ENCODE measurements around the gene PLD6.
A peak's percentile ranks its signal among the peaks of the same experiment; 100 is the strongest.

Gene PLD6

DNA sequence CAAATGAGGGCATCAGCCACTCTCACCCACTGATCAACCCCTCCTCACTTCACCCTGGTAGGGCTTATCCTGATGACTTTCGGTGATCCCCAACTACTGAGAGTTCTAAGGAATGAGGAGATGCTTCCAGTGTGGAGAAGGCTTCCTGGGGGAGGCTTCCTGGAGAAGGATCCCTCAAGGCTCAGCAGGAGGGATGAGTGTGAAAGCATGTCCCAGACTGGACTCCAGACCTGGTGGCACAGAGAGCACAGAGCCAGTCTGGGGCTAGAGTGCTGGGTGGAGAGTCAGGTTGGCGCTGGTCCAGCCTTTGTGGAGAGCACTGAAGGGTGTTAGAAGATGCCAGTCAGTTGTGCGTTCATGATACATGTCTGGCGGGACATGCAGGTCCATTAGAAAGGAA lies 53.7 kb downstream of the PLD6 start:
- no peak for DNase-seq

DNA sequence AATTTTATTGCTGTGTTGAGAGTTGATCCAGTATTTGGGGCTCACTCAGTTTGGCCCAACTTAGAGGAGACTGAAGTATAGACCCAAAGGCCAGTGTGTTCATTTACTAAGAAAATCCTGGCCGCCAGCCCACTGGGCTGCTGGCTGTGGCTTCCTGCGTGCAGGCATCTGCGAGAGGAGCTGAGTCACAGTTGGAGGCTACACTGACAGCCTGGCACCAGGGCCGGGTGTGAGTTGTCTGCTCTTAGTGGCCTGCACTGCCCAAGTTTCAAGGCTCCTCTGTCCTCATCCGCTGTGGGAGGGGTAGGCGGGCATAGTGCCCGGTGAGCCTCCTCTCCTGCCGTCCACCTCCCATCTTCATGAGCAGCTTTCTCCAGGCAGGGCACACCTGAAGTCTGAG lies 54.2 kb downstream of the PLD6 start:
- peak; percentile 19 for DNase-seq

DNA sequence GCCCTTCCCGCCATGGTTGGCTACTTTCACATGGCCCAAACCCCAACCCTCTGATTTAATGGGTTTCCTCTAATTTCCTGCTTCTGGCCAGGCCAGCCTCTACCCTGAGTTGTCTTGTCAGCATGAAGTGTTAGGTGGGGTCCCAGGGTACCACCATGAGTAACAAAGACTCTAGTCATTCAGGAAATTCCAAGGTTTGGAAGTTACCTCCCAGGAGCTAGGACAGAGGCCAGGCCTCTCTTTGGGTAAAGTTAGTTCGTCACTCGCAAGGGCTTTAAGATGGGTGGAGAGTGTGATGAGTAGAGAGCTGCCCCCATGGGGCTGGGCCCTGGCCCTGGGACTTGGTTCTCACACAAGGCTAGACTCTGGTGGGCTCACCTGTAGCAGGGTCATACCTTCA lies 54.6 kb downstream of the PLD6 start:
- no peak for DNase-seq

DNA sequence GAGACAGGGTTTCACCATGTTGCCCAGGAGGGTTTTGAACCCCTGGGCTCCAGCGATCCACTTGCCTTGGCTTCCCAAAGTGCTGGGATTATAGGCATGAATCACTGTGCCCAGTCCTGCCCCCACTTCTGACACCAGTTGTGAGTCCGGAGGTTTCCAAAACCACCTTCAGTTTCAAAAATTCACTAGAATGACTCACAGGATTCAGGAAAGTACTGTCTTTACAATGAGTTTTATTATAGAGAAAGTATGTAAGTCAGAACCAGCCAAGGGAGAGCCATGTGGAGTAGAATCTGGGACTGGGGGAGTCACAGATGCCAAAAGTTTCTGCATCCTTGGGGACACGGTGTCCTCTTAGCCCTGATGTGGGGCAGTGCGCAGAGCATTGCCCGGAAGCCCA lies 55.1 kb downstream of the PLD6 start:
- DNase-seq = peak; percentile 27

All from stimulated activated naive CD4-positive, alpha-beta T cell treated with Interleukin-2 at 50 U/mL for 16 hours (primary cell).